Measurements from ENCODE around the gene CLIP1. TPM values are rescaled to one million over a fixed set of nuclear protein-coding genes. Genes with fewer than 3 reads are reported as not detected.

The CLIP1 gene
- total RNA-seq, 1 donor from 2014 or later, result 108 TPM

GRCh38 chr12:122412851-122413433, 9.5 kb downstream of the CLIP1 start:
- Histone ChIP-seq H3K4me1 (peaks cover 22% of the 10 kb centered on the region), H3K4me3 (no peak overlapping the region), H3K36me3 (peaks cover 7% of the 10 kb centered on the region), H3K27me3 (no peaks in the 10 kb centered on the region), H3K9me3 (no peaks in the 10 kb centered on the region), H3K27ac (peak overlapping the region; percentile 4)
- intact Hi-C loops (cut with DNase I), result no loop called here
- ATAC-seq (no peak), DNase-seq (no peak)
- no peak for TF ChIP-seq CTCF (IDR thresholded peaks at IDR 0.05)

- intact Hi-C loops (cut with DNase I), result no loop called here
Measured at GRCh38 chr12:122411537-122411936, 10.9 kb downstream of the CLIP1 start.

GRCh38 chr12:122407208-122407607, 15.3 kb downstream of the CLIP1 start:
- peaks cover 10% of the 10 kb centered on the region for H3K4me1 ChIP-seq
- no peaks in the 10 kb centered on the region for H3K9me3 ChIP-seq
- no peak overlapping the region for H3K4me3 ChIP-seq
- no peaks in the 10 kb centered on the region for H3K36me3 ChIP-seq
- DNase-seq, result peak; percentile 2
- intact Hi-C loops (cut with DNase I), result no loop called here
- no peak for TF ChIP-seq CTCF (IDR thresholded peaks at IDR 0.05)
- H3K27me3 ChIP-seq, result no peaks in the 10 kb centered on the region
- H3K27ac ChIP-seq, result no peak overlapping the region
- ATAC-seq, result no peak

More at GRCh38 chr12:122411537-122411936, 10.9 kb downstream of the CLIP1 start:
- no peaks in the 10 kb centered on the region for H3K27me3 ChIP-seq
- no peak overlapping the region for H3K27ac ChIP-seq
- H3K4me1 ChIP-seq, result peaks cover 22% of the 10 kb centered on the region
- ATAC-seq, result no peak
- H3K9me3 ChIP-seq, result no peaks in the 10 kb centered on the region
- no peak for DNase-seq
- no peak for TF ChIP-seq CTCF (IDR thresholded peaks at IDR 0.05)
- no peak overlapping the region for H3K4me3 ChIP-seq
- peaks cover 3% of the 10 kb centered on the region for H3K36me3 ChIP-seq

GRCh38 chr12:122406701-122407164, 15.7 kb downstream of the CLIP1 start:
- no peaks in the 10 kb centered on the region for H3K9me3 ChIP-seq
- DNase-seq, result no peak
- H3K4me1 ChIP-seq, result peaks cover 10% of the 10 kb centered on the region
- no peak overlapping the region for H3K4me3 ChIP-seq
- H3K36me3 ChIP-seq, result no peaks in the 10 kb centered on the region
- TF ChIP-seq CTCF (IDR thresholded peaks at IDR 0.05), result no peak
- H3K27ac ChIP-seq, result no peak overlapping the region
- intact Hi-C loops (cut with DNase I), result no loop called here
- ATAC-seq, result no peak
- no peaks in the 10 kb centered on the region for H3K27me3 ChIP-seq

- Histone ChIP-seq H3K9me3 (no peaks in the 10 kb centered on the region), H3K27ac (no peak overlapping the region), H3K4me1 (peaks cover 24% of the 10 kb centered on the region), H3K36me3 (no peaks in the 10 kb centered on the region), H3K4me3 (no peak overlapping the region), H3K27me3 (no peaks in the 10 kb centered on the region)
- no peak for TF ChIP-seq CTCF (IDR thresholded peaks at IDR 0.05)
- intact Hi-C loops (cut with DNase I), result no loop called here
- DNase-seq (peak; percentile 44), ATAC-seq (no peak)
Measured at GRCh38 chr12:122403831-122404230, 18.6 kb downstream of the CLIP1 start.

All from upper lobe of right lung (tissue), 1 donor.